Measurements from ENCODE around the gene OR6J1.

GRCh38 chr14:22640192-22640591 lies 4.0 kb downstream of the OR6J1 start:
- TF ChIP-seq CTCF (conservative IDR thresholded peaks at IDR 0.05; ENCODE audit: low read depth, low read length) (no peak), EZH2 (IDR thresholded peaks at IDR 0.05; ENCODE audit: low read length, unreplicated experiment) (no peak), EZH2phosphoT487 (IDR thresholded peaks at IDR 0.05; ENCODE audit: borderline replicate concordance, low read length) (no peak)

Data from PC-3 (cell line).